Keratinocyte (primary cell): Measurements from ENCODE around the gene HCK.

ENCODE experiments used
- CTCF ChIP-seq, 3 experiments: IDR thresholded peaks in 1 of 3; conservative IDR thresholded peaks in 1 of 3; optimal IDR thresholded peaks in 1 of 3; 2 replicates in 2 of 3; 3 replicates in 1 of 3; pipeline versions ENCODE3 to v1.5.1; 2011; ENCODE audit warnings: low read length in 3 of 3, mild to moderate bottlenecking in 3 of 3, moderate library complexity in 2 of 3, control low read depth in 1 of 3, inconsistent platforms in 1 of 3; ENCODE audit not compliant: insufficient read depth in 2 of 3; ENCODE audit errors: extremely low read depth in 1 of 3
- EZH2 ChIP-seq: IDR thresholded peaks from one replicate; pipeline ENCODE4 v1.6.1; 2012; ENCODE audit warnings: inconsistent platforms, mild to moderate bottlenecking, low read length, moderate library complexity

DNA sequence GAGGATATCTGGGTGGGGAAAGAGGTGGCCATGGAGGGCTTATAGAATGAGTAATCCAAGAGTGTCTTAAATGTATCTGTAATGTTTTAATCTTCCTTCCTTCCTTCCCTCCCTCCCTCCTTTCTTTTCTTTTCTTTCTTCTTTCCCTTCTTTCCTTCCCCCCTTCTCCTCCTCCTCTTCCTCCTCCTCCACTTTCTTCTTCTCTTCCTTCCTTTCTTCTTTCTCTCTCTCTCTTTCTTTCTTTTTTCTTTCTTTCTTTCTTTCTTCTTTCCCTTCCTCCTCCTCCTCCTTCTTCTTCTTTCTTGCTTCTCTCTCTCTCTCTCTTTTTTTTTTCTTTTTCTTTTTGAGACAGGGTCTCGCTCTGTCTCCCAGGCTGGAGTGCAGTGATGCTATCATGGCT, 7.1 kb downstream of the HCK start:
- no peak for TF ChIP-seq CTCF (optimal IDR thresholded peaks at IDR 0.05 in 1 of 3, IDR thresholded peaks at IDR 0.05 in 1 of 3, conservative IDR thresholded peaks at IDR 0.05 in 1 of 3; ENCODE audit: extremely low read depth in 1 of 3, insufficient read depth in 2 of 3, low read length in 3 of 3)
- TF ChIP-seq EZH2: no peak
